A673 (cell line): Measurements from ENCODE around the gene SORCS1. TPM values are rescaled to one million over a fixed set of nuclear protein-coding genes. Genes with fewer than 3 reads are reported as not detected.
A peak's percentile ranks its signal among the peaks of the same experiment; 100 is the strongest.

ENCODE experiments used
- BruUV-seq: library from RNA; stranded (reverse); fragments of 400-500 nt; replicated peaks from 2 replicates; lab custom pipeline; 2021; lab: Mats Ljungman, UMichigan
- CTCF ChIA-PET: fragments of 300-600 bp; sonication (Branson Sonifier 250); formaldehyde crosslinking; loops from one replicate; lab custom pipeline; 2022; ENCODE audit warnings: antibody characterized with exemption; lab: Charles Lee
- POLR2A ChIA-PET: fragments of 300-600 bp; sonication (Branson Sonifier 250); formaldehyde crosslinking; loops from one replicate; lab custom pipeline; 2022; ENCODE audit warnings: antibody characterized with exemption; ENCODE audit not compliant: low non-redundant PET; lab: Charles Lee
- DNase-seq: peaks from one replicate; pipeline ENCODE4 v3.0.0-alpha.2; 2015; ENCODE audit warnings: low spot score
- H3K27ac ChIP-seq: fragments of 200-600 bp; sonication (generic); 2 replicates; pipeline ENCODE4 v1.5.1; 2016; ENCODE audit warnings: mixed run types, low read depth, mild to moderate bottlenecking, mixed read lengths, antibody characterized with exemption, low read length; ENCODE audit not compliant: poor library complexity, severe bottlenecking
- H3K27me3 ChIP-seq: fragments of 200-600 bp; sonication (generic); replicated peaks from 2 replicates; pipeline ENCODE4 v1.6.1; 2017; ENCODE audit warnings: mixed run types, low read depth, mild to moderate bottlenecking, mixed read lengths, antibody characterized with exemption, low read length; ENCODE audit not compliant: insufficient read depth, poor library complexity
- H3K36me3 ChIP-seq: fragments of 200-600 bp; sonication (generic); 2 replicates; pipeline ENCODE4 v1.6.1; 2016; ENCODE audit warnings: mixed run types, mild to moderate bottlenecking, mixed read lengths, antibody characterized with exemption, low read length; ENCODE audit not compliant: insufficient read depth, poor library complexity, severe bottlenecking
- H3K4me1 ChIP-seq: fragments of 200-600 bp; sonication (generic); 2 replicates; pipeline ENCODE4 v1.6.1; 2017; ENCODE audit warnings: mixed run types, mild to moderate bottlenecking, mixed read lengths, antibody characterized with exemption, low read length; ENCODE audit not compliant: insufficient read depth, poor library complexity, severe bottlenecking
- H3K4me3 ChIP-seq: fragments of 200-600 bp; sonication (generic); 2 replicates; pipeline ENCODE4 v1.5.1; 2016; ENCODE audit warnings: low read depth, mixed run types, mild to moderate bottlenecking, mixed read lengths, low read length; ENCODE audit not compliant: poor library complexity, severe bottlenecking
- H3K9me3 ChIP-seq: fragments of 200-600 bp; sonication (generic); 2 replicates; pipeline ENCODE4 v1.6.1; 2016; ENCODE audit warnings: mixed run types, low read depth, mild to moderate bottlenecking, mixed read lengths, antibody characterized with exemption, low read length; ENCODE audit not compliant: poor library complexity, severe bottlenecking
- CTCF ChIP-seq: fragments of 300-800, 200-600 bp; sonication (generic); conservative IDR thresholded peaks from 2 replicates; pipeline ENCODE4 v1.5.1; 2017; ENCODE audit warnings: low read depth, mild to moderate bottlenecking, antibody characterized with exemption, low read length, moderate library complexity, mixed read lengths
- EZH2 ChIP-seq: fragments of 200-600 bp; sonication (generic); IDR thresholded peaks from 2 replicates; pipeline ENCODE4 v1.6.1; 2017; ENCODE audit warnings: borderline replicate concordance, low read depth, mild to moderate bottlenecking, mixed read lengths, antibody characterized with exemption, low read length; ENCODE audit not compliant: poor library complexity, severe bottlenecking
- intact Hi-C: fragments of 100-400 bp; cut with micrococcal nuclease; formaldehyde crosslinking; loops from one replicate; pipeline ENCODE4 v1.10.0; 2022; ENCODE audit not compliant: unreplicated experiment
- total RNA-seq: library from RNA; stranded (reverse); gene quantifications from 2 replicates; pipeline ENCODE4 v1.2.3, GENCODE V29; 2021

The SORCS1 gene
- total RNA-seq, 1 experiment from 2014 or later, result 0.34 TPM

GRCh38 chr10:106566873-106567272, 597.6 kb downstream of the SORCS1 start:
- POLR2A ChIA-PET, result no interaction called here
- TF ChIP-seq EZH2 (no peak), CTCF (no peak)
- intact Hi-C loops, result no loop called here
- BruUV-seq, result no TSS peak
- CTCF ChIA-PET, result no interaction called here
- Histone ChIP-seq H3K27me3 (no peaks in the 10 kb centered on the region), H3K4me1 (peaks cover 24% of the 10 kb centered on the region), H3K27ac (no peak overlapping the region), H3K36me3 (no peaks in the 10 kb centered on the region), H3K9me3 (no peaks in the 10 kb centered on the region), H3K4me3 (no peak overlapping the region)
- peak; percentile 60 for DNase-seq

- POLR2A ChIA-PET, result no interaction called here
- no peaks in the 10 kb centered on the region for H3K27me3 ChIP-seq
- DNase-seq, result no peak
- H3K9me3 ChIP-seq, result no peaks in the 10 kb centered on the region
- H3K36me3 ChIP-seq, result no peaks in the 10 kb centered on the region
- H3K4me1 ChIP-seq, result peaks cover 29% of the 10 kb centered on the region
- CTCF ChIA-PET, result no interaction called here
- intact Hi-C loops, result no loop called here
- H3K4me3 ChIP-seq, result no peak overlapping the region
- no peak overlapping the region for H3K27ac ChIP-seq
- BruUV-seq, result no TSS peak
- TF ChIP-seq CTCF, result no peak
- TF ChIP-seq EZH2, result no peak
Measured at GRCh38 chr10:106565546-106565945, 599.0 kb downstream of the SORCS1 start.

- H3K9me3 ChIP-seq, result no peaks in the 10 kb centered on the region
- no peaks in the 10 kb centered on the region for H3K27me3 ChIP-seq
- no peaks in the 10 kb centered on the region for H3K36me3 ChIP-seq
- no peak overlapping the region for H3K4me3 ChIP-seq
- POLR2A ChIA-PET, result no interaction called here
- CTCF ChIA-PET, result no interaction called here
- H3K4me1 ChIP-seq, result peaks cover 25% of the 10 kb centered on the region
- BruUV-seq, result no TSS peak
- DNase-seq, result no peak
- no peak overlapping the region for H3K27ac ChIP-seq
- no peak for TF ChIP-seq EZH2
- TF ChIP-seq CTCF, result no peak
- intact Hi-C loops, result no loop called here
Measured at GRCh38 chr10:106563384-106563783, 601.1 kb downstream of the SORCS1 start.
